K562 (cell line): ENCODE measurements around the gene SDK1. TPM values are rescaled to one million over a fixed set of nuclear protein-coding genes. Genes with fewer than 3 reads are reported as not detected.

Experiments
- ATAC-seq: fragments of 200-7000 bp; cut with Tn5 transposase; 3 replicates; pipeline ENCODE4 v1.9.1; 2020; ENCODE audit warnings: moderate library complexity
- BruUV-seq: library from RNA; stranded (reverse); fragments of 400-500 nt; replicated peaks from 2 replicates; lab custom pipeline; 2021; lab: Mats Ljungman, UMichigan
- CTCF ChIA-PET: fragments of 300-600 bp; formaldehyde crosslinking; extraction: SDS; loops from one replicate; lab custom pipeline; 2021; ENCODE audit warnings: low intra/inter-chr PET ratio; lab: Yijun Ruan, JAX
- POLR2A ChIA-PET: fragments of 300-600, 350-650 bp; sonication (Branson Sonifier 250); formaldehyde crosslinking; extraction: SDS; loops from one replicate; lab custom pipeline; 2021; ENCODE audit warnings: antibody characterized with exemption, inconsistent platforms; lab: Yijun Ruan, JAX
- DNase-seq, 4 experiments: peaks; one replicate each; pipeline versions ENCODE4 v3.0.0 to v3.0.0-alpha.2; 2011 to 2018; ENCODE audit warnings: low spot score in 3 of 4, mixed read lengths in 3 of 4; ENCODE audit errors: extremely low read depth in 1 of 4
- FAIRE-seq: peaks from 2 replicates; lab custom pipeline; 2011; peaks lifted over from hg19 to GRCh38; lab: Jason Lieb, UNC
- H2AFZ ChIP-seq: 2 replicates; pipeline ENCODE4 v1.6.0; 2011; ENCODE audit warnings: low read depth, low read length, control low read depth, inconsistent platforms
- H3K27ac ChIP-seq: fragments of 200-600 bp; 3 replicates; pipeline ENCODE4 v1.8.0; 2011; ENCODE audit warnings: low read depth, mild to moderate bottlenecking, control low read depth, inconsistent platforms, low read length, moderate library complexity, mixed read lengths; ENCODE audit errors: extremely low read depth
- H3K27me3 ChIP-seq, 2 experiments: fragments of 300-600 bp in 1 of 2; 2 replicates in 1 of 2; 3 replicates in 1 of 2; pipeline versions ENCODE4 v1.6.0 to v1.8.0; 2011; ENCODE audit warnings: inconsistent platforms in 2 of 2, low read length in 2 of 2, mild to moderate bottlenecking in 1 of 2, mixed read lengths in 1 of 2, moderate library complexity in 1 of 2; ENCODE audit not compliant: control insufficient read depth in 2 of 2, insufficient read depth in 2 of 2
- H3K36me3 ChIP-seq: fragments of 300-600 bp; 3 replicates; pipeline ENCODE4 v1.8.0; 2011; ENCODE audit warnings: mild to moderate bottlenecking, low read length, inconsistent platforms; ENCODE audit not compliant: control insufficient read depth, insufficient read depth
- H3K4me1 ChIP-seq, 2 experiments: fragments of 200-600 bp in 1 of 2; replicated peaks in 1 of 2; 2 replicates in 1 of 2; 3 replicates in 1 of 2; pipeline versions ENCODE4 v1.5.1 to v1.8.0; 2011; ENCODE audit warnings: inconsistent platforms in 2 of 2, low read length in 2 of 2, mild to moderate bottlenecking in 1 of 2, mixed read lengths in 1 of 2, moderate library complexity in 1 of 2; ENCODE audit not compliant: control insufficient read depth in 2 of 2, insufficient read depth in 2 of 2
- H3K4me2 ChIP-seq: 2 replicates; pipeline ENCODE4 v1.6.1; 2011; ENCODE audit warnings: low read length, control low read depth, inconsistent platforms, mixed read lengths; ENCODE audit not compliant: insufficient read depth
- H3K4me3 ChIP-seq: fragments of 200-600 bp; sonication (generic), shearing (Covaris generic); 2 replicates; pipeline ENCODE4 v1.5.1; 2016; ENCODE audit warnings: control low read depth, inconsistent platforms
- H3K79me2 ChIP-seq: fragments of 200-600 bp; 3 replicates; pipeline ENCODE4 v1.8.0; 2011; ENCODE audit warnings: low read length, inconsistent platforms; ENCODE audit not compliant: control insufficient read depth, insufficient read depth
- H3K9ac ChIP-seq, 2 experiments: 2 replicates each; pipeline versions ENCODE4 v1.6.0 to v1.6.1; 2011; ENCODE audit warnings: low read depth in 2 of 2, low read length in 2 of 2, control low read depth in 1 of 2, inconsistent platforms in 1 of 2, mild to moderate bottlenecking in 1 of 2, mixed read lengths in 1 of 2; ENCODE audit not compliant: insufficient read depth in 1 of 2
- H3K9me1 ChIP-seq: one replicate; pipeline ENCODE4 v1.6.0; 2011; ENCODE audit warnings: inconsistent platforms, mild to moderate bottlenecking, low read length, moderate library complexity; ENCODE audit not compliant: control insufficient read depth, insufficient read depth
- H3K9me3 ChIP-seq: replicated peaks from 2 replicates; pipeline ENCODE4 v1.5.1; 2011; ENCODE audit warnings: low read depth, low read length, inconsistent platforms; ENCODE audit not compliant: control insufficient read depth, insufficient read depth
- H4K20me1 ChIP-seq: replicated peaks from 2 replicates; pipeline ENCODE4 v1.6.1; 2011; ENCODE audit warnings: low read length, inconsistent platforms, mixed read lengths; ENCODE audit not compliant: control insufficient read depth, insufficient read depth
- HDAC6 ChIP-seq: IDR thresholded peaks from 2 replicates; pipeline ENCODE4 v1.6.1; 2012; ENCODE audit warnings: low read depth, mild to moderate bottlenecking, control low read depth, inconsistent platforms, low read length, moderate library complexity
- ILK ChIP-seq: fragments of 450-650 bp; IDR thresholded peaks from 2 replicates; pipeline ENCODE4 v1.6.1; 2016; ENCODE audit warnings: missing genetic modification characterization, low read depth, mild to moderate bottlenecking, missing compliant biosample characterization, moderate library complexity, borderline replicate concordance
- NBN ChIP-seq: fragments of 450-650 bp; IDR thresholded peaks from 2 replicates; pipeline ENCODE4 v1.6.1; 2016; ENCODE audit warnings: low read depth, mild to moderate bottlenecking
- NR2F6 ChIP-seq: fragments of 450-650 bp; formaldehyde crosslinking; IDR thresholded peaks from 2 replicates; pipeline ENCODE4 v1.4.0; 2020; ENCODE audit warnings: mild to moderate bottlenecking
- POLR2A ChIP-seq: fragments of 450-650 bp; conservative IDR thresholded peaks from 2 replicates; pipeline ENCODE4 v1.6.1; 2016
- ZEB2 ChIP-seq: fragments of 450-650 bp; IDR thresholded peaks from 2 replicates; pipeline ENCODE4 v1.6.1; 2016
- ZNF217 ChIP-seq: sonication (generic); formaldehyde crosslinking; IDR thresholded peaks from 2 replicates; pipeline ENCODE4 v1.8.0; 2022; ENCODE audit warnings: mild to moderate bottlenecking, missing genetic modification reagents
- ZNF551 ChIP-seq: fragments of 250-450 bp; sonication (Bioruptor Pico); IDR thresholded peaks from 2 replicates; pipeline ENCODE4 v1.5.0; 2021; ENCODE audit warnings: mild to moderate bottlenecking, moderate library complexity
- ZNF785 ChIP-seq: fragments of 250-450 bp; sonication (Bioruptor Pico); IDR thresholded peaks from 2 replicates; pipeline ENCODE4 v1.4.0; 2020; ENCODE audit warnings: mild to moderate bottlenecking
- WGBS: fragments of 100-300 bp; shearing (Covaris generic); methylation state at CpG from one replicate; pipeline ENCODE4 v1.1.6; 2016; ENCODE audit warnings: low coverage, mixed read lengths; ENCODE audit not compliant: insufficient coverage; ENCODE audit errors: missing lambda C conversion rate; 5-methylcytosine and 5-hydroxymethylcytosine counted together
- in situ Hi-C: fragments of 300-500 bp; cut with MboI; formaldehyde crosslinking; loops from 4 replicates; pipeline ENCODE4 v1.15.0; 2018; ENCODE audit warnings: inconsistent platforms, mixed read lengths
- intact Hi-C: fragments of 100-400 bp; cut with micrococcal nuclease; formaldehyde crosslinking; loops from 2 replicates; pipeline ENCODE4 v1.14.2; 2022
- polyA plus RNA-seq, 8 experiments: library from polyadenylated mRNA; depleted of rRNA in 4 of 8; stranded (reverse) in 5 of 8; unstranded in 3 of 8; fragments of >200 nt; fragmentation: Nextera tagmentation in 2 of 8; fragmentation: Illumina TruSeq in 1 of 8; extraction: Ambion mirVana in 2 of 8; extraction: Trizol in 1 of 8; gene quantifications; 2 replicates each; pipeline versions ENCODE4 v1.2.1 to v1.2.3, GENCODE V29; 2011 to 2014; ENCODE audit warnings: inconsistent platforms in 1 of 8, missing spikeins in 1 of 8
- total RNA-seq, 7 experiments: library from RNA; depleted of rRNA in 6 of 7; stranded (reverse); fragments of >200 nt in 6 of 7; fragmentation: Illumina TruSeq in 2 of 7; extraction: Trizol in 2 of 7; gene quantifications; 2 replicates each; pipeline versions ENCODE4 v1.2.1 to v1.2.3, GENCODE V29; 2011 to 2021; ENCODE audit warnings: low replicate concordance in 1 of 7
- TF ChIP-seq, protein P1 (sequence below): fragments of 450-650 bp; IDR thresholded peaks from 2 replicates; pipeline ENCODE4 v1.6.1; 2016; ENCODE audit warnings: low read depth, mild to moderate bottlenecking, moderate library complexity
- TF ChIP-seq, protein P2 (sequence below): fragments of 450-650 bp; IDR thresholded peaks from 2 replicates; pipeline ENCODE4 v1.6.1; 2014; ENCODE audit warnings: low read depth, mild to moderate bottlenecking, moderate library complexity, borderline replicate concordance
- TF ChIP-seq, protein P3 (sequence below): fragments of 250-450 bp; sonication (Bioruptor Pico); IDR thresholded peaks from 2 replicates; pipeline ENCODE4 v1.4.0; 2020; ENCODE audit warnings: mild to moderate bottlenecking
- TF ChIP-seq, protein P4 (sequence below): fragments of 150-350 bp; IDR thresholded peaks from 2 replicates; pipeline ENCODE4 v1.6.1; 2014; ENCODE audit warnings: low read depth, mild to moderate bottlenecking, low read length, borderline replicate concordance

The SDK1 gene
- total and polyA plus RNA-seq, 9 of the 15 experiments (the other 6 are each of a cell fraction or from before 2014, with no cell fraction given), result 0.16 TPM; not detected in 8

DNA sequence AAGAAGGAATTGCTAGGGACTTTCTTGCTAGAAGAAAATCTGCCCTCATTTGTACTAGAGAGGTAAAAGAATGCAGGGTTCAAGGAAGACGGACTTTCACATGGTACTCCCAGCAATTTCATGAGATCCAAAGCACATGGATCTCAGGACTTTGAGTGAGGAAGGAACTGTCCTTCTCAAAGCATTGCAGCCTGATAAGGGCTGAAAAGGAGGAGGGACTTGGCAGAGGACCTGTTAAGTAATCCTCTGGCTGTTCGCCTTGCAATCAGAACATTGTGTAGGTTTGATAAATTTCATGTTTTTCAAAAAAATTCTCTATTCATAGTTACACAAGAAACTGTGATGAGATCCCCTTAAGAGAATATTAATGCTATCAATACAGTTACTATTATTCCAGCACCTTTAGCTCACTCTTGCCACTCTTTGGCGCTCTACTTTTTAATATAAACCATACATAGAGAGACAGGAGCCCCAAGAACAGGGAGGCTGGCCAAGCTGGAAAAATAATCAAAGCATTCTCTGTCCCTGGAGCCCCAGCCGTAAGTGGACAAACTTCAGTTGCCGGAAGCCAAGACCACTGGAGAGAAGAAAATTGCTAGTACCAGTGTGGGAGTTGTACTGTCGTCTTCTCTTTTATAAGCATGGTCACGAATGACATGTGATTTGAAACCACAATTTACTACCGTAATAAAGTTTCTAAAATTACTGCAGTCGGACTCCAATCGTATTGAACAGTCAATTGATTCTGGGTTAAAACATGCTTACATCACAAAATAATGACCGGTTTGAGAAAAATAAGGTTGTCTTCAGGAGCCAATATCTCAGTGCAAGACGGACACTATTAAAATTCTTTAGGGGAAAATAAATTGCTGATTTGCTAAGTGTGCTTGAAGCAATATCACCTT is 424.4 kb downstream of the SDK1 start:
- DNase-seq (no peak), FAIRE-seq (no peak), ATAC-seq (no peak)
- no peaks in the 10 kb centered on the region for H3K4me1 ChIP-seq
- no peaks in the 10 kb centered on the region for H3K36me3 ChIP-seq
- no peak overlapping the region for H2AFZ ChIP-seq
- WGBS, result 3% methylated on average over 12 of the region's 12 CpGs
- POLR2A ChIA-PET, result no interaction called here
- H3K79me2 ChIP-seq, result no peaks in the 10 kb centered on the region
- H3K9me3 ChIP-seq, result no peaks in the 10 kb centered on the region
- CTCF ChIA-PET, result no interaction called here
- no peaks in the 10 kb centered on the region for H3K9me1 ChIP-seq
- no peak overlapping the region for H3K4me3 ChIP-seq
- H3K27me3 ChIP-seq, result no peaks in the 10 kb centered on the region
- no TSS peak for BruUV-seq
- H3K9ac ChIP-seq, result no peak overlapping the region
- H3K4me2 ChIP-seq, result no peak overlapping the region
- in situ Hi-C loops, result no loop called here
- no peaks in the 10 kb centered on the region for H4K20me1 ChIP-seq
- intact Hi-C loops, result no loop called here
- H3K27ac ChIP-seq, result no peak overlapping the region
- TF ChIP-seq ZEB2 (no peak), NR2F6 (CRISPR knock-in tag) (no peak), ZNF217 (no peak), POLR2A (no peak), NBN (no peak), ILK (tag) (no peak), ZNF551 (no peak), ZNF785 (CRISPR knock-in tag) (no peak), HDAC6 (no peak)
- TF ChIP-seq, protein P1, sequence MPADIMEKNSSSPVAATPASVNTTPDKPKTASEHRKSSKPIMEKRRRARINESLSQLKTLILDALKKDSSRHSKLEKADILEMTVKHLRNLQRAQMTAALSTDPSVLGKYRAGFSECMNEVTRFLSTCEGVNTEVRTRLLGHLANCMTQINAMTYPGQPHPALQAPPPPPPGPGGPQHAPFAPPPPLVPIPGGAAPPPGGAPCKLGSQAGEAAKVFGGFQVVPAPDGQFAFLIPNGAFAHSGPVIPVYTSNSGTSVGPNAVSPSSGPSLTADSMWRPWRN, result no peak
- TF ChIP-seq, protein P2, sequence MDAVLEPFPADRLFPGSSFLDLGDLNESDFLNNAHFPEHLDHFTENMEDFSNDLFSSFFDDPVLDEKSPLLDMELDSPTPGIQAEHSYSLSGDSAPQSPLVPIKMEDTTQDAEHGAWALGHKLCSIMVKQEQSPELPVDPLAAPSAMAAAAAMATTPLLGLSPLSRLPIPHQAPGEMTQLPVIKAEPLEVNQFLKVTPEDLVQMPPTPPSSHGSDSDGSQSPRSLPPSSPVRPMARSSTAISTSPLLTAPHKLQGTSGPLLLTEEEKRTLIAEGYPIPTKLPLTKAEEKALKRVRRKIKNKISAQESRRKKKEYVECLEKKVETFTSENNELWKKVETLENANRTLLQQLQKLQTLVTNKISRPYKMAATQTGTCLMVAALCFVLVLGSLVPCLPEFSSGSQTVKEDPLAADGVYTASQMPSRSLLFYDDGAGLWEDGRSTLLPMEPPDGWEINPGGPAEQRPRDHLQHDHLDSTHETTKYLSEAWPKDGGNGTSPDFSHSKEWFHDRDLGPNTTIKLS, result no peak
- TF ChIP-seq, protein P3, sequence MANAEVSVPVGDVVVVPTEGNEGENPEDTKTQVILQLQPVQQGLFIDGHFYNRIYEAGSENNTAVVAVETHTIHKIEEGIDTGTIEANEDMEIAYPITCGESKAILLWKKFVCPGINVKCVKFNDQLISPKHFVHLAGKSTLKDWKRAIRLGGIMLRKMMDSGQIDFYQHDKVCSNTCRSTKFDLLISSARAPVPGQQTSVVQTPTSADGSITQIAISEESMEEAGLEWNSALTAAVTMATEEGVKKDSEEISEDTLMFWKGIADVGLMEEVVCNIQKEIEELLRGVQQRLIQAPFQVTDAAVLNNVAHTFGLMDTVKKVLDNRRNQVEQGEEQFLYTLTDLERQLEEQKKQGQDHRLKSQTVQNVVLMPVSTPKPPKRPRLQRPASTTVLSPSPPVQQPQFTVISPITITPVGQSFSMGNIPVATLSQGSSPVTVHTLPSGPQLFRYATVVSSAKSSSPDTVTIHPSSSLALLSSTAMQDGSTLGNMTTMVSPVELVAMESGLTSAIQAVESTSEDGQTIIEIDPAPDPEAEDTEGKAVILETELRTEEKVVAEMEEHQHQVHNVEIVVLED (CRISPR knock-in tag), result no peak
- TF ChIP-seq, protein P4, sequence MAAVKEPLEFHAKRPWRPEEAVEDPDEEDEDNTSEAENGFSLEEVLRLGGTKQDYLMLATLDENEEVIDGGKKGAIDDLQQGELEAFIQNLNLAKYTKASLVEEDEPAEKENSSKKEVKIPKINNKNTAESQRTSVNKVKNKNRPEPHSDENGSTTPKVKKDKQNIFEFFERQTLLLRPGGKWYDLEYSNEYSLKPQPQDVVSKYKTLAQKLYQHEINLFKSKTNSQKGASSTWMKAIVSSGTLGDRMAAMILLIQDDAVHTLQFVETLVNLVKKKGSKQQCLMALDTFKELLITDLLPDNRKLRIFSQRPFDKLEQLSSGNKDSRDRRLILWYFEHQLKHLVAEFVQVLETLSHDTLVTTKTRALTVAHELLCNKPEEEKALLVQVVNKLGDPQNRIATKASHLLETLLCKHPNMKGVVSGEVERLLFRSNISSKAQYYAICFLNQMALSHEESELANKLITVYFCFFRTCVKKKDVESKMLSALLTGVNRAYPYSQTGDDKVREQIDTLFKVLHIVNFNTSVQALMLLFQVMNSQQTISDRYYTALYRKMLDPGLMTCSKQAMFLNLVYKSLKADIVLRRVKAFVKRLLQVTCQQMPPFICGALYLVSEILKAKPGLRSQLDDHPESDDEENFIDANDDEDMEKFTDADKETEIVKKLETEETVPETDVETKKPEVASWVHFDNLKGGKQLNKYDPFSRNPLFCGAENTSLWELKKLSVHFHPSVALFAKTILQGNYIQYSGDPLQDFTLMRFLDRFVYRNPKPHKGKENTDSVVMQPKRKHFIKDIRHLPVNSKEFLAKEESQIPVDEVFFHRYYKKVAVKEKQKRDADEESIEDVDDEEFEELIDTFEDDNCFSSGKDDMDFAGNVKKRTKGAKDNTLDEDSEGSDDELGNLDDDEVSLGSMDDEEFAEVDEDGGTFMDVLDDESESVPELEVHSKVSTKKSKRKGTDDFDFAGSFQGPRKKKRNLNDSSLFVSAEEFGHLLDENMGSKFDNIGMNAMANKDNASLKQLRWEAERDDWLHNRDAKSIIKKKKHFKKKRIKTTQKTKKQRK, result no peak
